NCI-H2029 (cell line): ENCODE data around the gene ATP6V0C.

Source experiments
- DNase-seq: peaks from one replicate; lab custom pipeline; 2025; lab: John Stamatoyannopoulos, UW

Gene ATP6V0C

GRCh38 chr16:2513405-2514332, at the start of gene ATP6V0C:
Gene ATP6V0C, plus strand, starts transcription at chr16:2513952. Its CDS starts 152 bp downstream, at chr16:2514104.
- DNase-seq = peak; percentile 92

- DNase-seq = no peak
Observed at GRCh38 chr16:2464333-2464732, 49.4 kb upstream of the ATP6V0C start.

- DNase-seq = no peak
Observed at GRCh38 chr16:2465653-2466415, 47.9 kb upstream of the ATP6V0C start.

GRCh38 chr16:2466667-2467527, 46.9 kb upstream of the ATP6V0C start:
- DNase-seq = no peak

GRCh38 chr16:2467528-2468232, 46.1 kb upstream of the ATP6V0C start:
- peak; percentile 74 for DNase-seq

GRCh38 chr16:2468233-2468724, 45.5 kb upstream of the ATP6V0C start:
- DNase-seq = no peak

- peak; percentile 60 for DNase-seq
Observed at GRCh38 chr16:2468725-2469398, 44.9 kb upstream of the ATP6V0C start.

- DNase-seq = no peak
Observed at GRCh38 chr16:2469399-2470233, 44.1 kb upstream of the ATP6V0C start.

- no peak for DNase-seq
Observed at GRCh38 chr16:2470234-2470601, 43.5 kb upstream of the ATP6V0C start.

GRCh38 chr16:2470603-2471015, 43.1 kb upstream of the ATP6V0C start:
- no peak for DNase-seq

GRCh38 chr16:2471016-2471652, 42.6 kb upstream of the ATP6V0C start, which contains the start of gene NTN3:
Gene NTN3, plus strand, starts transcription at chr16:2471297. Its CDS starts 405 bp downstream, at chr16:2471702.
- DNase-seq = no peak

- no peak for DNase-seq
Observed at GRCh38 chr16:2471653-2472487, 41.9 kb upstream of the ATP6V0C start.

GRCh38 chr16:2472488-2472864, 41.3 kb upstream of the ATP6V0C start:
- DNase-seq = no peak

GRCh38 chr16:2472885-2473445, 40.8 kb upstream of the ATP6V0C start:
- no peak for DNase-seq

GRCh38 chr16:2473446-2473926, 40.3 kb upstream of the ATP6V0C start:
- DNase-seq = no peak

- no peak for DNase-seq
Observed at GRCh38 chr16:2473999-2474876, 39.5 kb upstream of the ATP6V0C start.
